CD4-positive, alpha-beta T cell treated with Interleukin-17A for 4 hours (primary cell): ENCODE measurements around the gene EIF2D.
"Not testable (repeated sequence)": the region's sequence is repeated elsewhere in the genome, so short reads cannot be mapped to it uniquely, and the experiment has no call there.

Experiments used
- DNase-seq: peaks from one replicate; pipeline ENCODE4 v3.0.0-alpha.2; 2020; ENCODE audit warnings: mixed read lengths

Gene EIF2D

GRCh38 chr1:206586501-206587445 lies 25.5 kb downstream of the EIF2D start:
- no peak for DNase-seq

DNA sequence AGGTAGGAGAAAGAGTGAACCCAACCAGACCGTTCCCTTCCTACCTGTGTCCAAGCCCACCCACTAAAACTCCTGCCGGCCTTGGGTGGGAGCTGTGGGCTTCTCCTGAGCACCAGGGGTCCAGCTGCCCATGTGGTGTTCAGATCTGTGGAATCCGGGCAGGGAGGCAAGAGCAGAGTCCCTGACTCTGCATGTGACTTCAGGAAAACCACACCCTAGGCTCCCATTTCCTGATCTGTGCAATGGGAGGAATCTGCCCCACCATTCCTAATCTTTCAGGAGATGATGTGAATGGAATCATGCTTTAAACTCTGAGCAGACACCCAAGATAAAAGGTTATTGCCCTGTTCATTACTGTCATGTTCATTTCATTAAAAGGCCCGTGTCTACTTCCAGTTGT lies 27.6 kb downstream of the EIF2D start:
- no peak for DNase-seq

DNA sequence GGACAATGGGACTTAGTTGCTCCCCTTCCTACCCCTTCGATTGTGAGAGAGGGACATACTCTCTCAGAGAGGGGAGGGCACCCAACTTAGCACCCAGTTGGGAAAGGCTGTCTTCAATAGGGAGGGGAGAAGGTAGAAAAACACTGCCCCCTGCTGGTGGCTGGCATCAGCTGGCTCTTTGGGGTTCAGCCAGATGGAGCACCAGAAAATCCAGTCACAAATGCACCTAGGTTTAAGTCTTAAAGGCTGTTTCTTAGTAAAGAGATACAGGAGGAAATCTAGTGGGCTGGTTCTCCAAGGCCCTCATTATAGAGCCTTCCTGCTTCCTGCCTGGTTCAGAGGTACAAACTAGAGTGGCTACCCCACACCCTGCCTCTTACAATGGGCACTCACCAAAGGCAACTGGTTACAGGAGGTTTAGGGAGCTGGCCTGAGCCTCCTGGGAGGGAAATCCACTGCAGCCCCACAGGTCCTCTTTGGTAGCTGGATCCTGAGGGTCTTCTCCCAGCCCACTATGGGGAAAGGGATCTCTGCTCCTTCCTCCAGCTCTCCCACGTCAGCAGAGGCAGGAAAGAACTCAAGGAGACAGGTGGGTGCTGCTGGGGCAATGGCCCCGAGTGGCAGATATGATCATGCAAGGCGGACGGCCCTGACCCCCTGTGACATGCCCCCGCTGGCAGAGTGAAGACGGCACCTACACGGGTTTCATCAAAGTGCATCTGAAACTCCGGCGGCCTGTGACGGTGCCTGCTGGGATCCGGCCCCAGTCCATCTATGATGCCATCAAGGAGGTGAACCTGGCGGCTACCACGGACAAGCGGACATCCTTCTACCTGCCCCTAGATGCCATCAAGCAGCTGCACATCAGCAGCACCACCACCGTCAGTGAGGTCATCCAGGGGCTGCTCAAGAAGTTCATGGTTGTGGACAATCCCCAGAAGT lies 28.3 kb downstream of the EIF2D start:
- DNase-seq: peak; percentile 94

GRCh38 chr1:206582971-206583706 lies 29.1 kb downstream of the EIF2D start:
- DNase-seq: peak; percentile 33

DNA sequence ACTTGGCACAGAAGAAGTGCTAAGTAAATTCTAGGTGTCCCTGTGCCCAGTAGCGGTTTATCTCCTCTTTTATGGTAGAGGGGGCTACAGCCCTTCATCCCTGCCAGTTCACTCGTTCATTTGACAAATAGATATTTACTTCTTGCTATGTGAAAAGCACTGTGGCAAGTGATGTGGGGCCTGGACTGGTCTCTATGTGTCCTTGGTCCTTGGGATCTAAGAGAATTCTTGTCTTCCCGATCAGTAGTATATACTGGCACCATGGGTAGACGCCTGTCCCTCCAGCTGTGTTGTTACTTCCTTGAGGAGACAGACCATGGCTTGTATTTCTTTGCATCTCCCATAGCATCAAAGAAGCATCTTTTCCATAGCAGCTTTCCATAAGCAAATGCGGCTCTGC lies 29.7 kb downstream of the EIF2D start:
- DNase-seq: no peak

DNA sequence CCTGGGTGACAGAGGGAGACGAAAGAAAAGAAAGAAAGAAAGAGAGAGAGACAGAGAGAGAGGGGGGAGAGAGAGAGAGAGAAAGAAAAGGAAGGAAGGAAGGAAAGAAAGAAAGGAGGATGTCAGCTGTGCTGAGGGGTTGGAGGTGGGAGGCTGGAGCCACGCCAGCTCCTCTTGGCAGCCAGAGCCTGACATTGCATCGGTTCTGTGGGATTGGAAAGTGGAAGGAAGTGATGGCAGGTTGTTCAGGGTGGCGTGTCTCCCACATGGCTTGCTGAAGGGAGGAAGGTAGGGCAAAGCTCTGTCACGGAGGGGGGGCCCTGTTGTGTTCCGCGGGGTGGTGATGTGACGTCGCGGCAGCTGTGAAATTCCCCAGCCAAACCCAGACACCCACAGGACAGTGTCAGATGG lies 30.7 kb downstream of the EIF2D start:
- DNase-seq: peak; percentile 73

- not testable (repeated sequence) for DNase-seq
Observed at GRCh38 chr1:206581114-206581497, 31.2 kb downstream of the EIF2D start.

GRCh38 chr1:206580438-206581113 lies 31.7 kb downstream of the EIF2D start:
- no peak for DNase-seq

- peak; percentile 83 for DNase-seq
Observed at GRCh38 chr1:206579747-206580437, 32.4 kb downstream of the EIF2D start.

DNA sequence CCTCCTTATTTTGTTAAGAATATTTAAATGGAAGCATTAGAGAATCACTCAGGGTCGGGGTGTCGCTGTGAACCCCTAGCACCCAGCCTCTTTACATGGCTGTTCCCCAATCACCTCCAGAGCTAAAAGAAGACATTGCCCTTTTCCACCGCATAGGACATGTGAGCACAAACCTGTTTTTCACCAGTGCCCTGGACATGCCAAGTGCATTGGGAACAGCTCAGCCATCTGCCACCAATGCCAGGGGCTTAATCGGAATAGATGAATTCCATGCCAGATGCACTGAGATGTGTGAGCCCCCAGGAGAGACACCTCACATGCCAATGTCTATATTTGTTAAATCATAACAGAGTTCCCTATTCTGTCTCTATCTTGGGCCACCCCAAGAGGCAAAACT lies 33.3 kb downstream of the EIF2D start:
- no peak for DNase-seq

- DNase-seq: peak; percentile 45
Observed at GRCh38 chr1:206578068-206578977, 33.9 kb downstream of the EIF2D start.

GRCh38 chr1:206577626-206578025 lies 34.6 kb downstream of the EIF2D start:
- no peak for DNase-seq

- no peak for DNase-seq
Observed at GRCh38 chr1:206575894-206576737, 36.1 kb downstream of the EIF2D start.

GRCh38 chr1:206575165-206575893 lies 36.9 kb downstream of the EIF2D start:
- DNase-seq: peak; percentile 62

DNA sequence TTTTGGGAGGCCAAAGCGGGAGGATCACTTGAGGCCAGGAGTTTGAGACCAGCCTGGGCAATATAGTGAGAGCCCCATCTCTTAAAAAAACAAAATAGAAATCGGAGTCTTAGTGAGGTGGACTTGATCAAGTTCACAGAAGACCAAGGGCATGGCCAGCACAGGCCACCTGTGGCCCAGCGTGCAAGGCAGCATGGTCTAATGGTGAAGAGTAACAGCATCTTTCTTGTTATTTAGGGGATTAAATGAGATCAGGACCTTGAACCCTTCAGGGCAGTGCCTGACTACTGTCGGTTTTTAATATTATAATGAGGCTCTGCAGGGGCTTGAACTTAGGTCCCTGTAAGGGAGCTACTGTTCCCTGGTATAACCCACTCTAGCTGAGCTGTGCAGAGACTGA lies 38.5 kb downstream of the EIF2D start:
- DNase-seq: no peak

DNA sequence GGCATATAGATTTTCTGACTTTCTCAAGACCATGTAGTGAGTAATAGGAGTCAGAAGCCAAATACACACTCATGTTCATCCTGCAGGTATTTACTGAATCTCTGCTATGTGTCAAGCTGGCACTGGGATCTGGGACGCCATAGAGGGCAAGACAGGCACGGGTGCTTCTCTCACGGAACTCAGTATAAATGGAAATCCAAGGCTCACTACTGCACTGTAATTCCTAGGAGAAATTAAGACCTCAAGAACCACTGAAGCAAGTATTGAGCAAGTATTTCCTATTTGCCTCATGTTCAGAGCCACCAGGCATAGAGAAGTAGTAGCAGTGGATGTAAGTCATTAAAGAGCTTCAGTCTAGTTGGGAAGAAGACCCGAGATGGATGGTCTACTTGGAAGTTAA lies 38.9 kb downstream of the EIF2D start:
- no peak for DNase-seq

DNA sequence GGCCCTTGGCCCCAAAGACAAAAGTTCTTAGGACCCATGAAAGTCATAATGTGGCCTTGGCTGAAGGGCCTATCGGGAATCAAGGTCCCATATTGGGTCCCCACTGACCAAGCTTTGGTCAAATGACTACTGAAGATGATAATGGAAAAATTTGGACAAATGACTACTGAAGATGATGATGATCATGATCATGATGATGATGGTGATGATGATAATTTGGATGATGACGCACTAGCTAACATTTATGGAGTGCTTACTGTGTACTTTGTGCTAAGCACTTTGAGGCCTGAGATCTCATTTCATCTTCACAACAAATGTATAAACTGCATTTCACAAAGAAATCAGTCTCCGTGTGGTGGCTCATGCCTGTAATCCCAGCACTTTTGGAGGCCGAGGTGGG lies 39.4 kb downstream of the EIF2D start:
- no peak for DNase-seq

- DNase-seq: no peak
Observed at GRCh38 chr1:206570529-206570928, 41.7 kb downstream of the EIF2D start.

DNA sequence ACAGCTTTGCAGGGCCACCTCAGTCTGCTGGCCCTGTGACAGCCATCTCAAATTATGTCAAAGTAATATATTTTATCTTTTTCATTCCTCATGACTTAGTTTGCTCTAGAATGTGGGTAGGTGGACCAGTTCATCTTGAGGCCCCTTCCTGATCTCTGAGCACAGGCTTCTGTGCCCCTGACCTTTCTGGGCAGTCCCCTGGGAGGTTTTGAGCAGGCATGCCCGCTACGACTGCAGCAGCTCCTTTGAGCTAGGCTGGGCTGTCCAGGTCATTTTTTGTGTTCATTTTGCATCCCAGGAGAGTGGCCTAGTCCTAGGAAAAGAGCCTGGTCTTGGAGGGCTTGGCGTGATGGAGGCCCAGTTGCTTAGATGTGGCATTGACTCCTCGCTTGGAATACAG lies 42.7 kb downstream of the EIF2D start:
- no peak for DNase-seq
